Vagina (tissue), 2 donors: ENCODE measurements around the gene MTA3.

Source experiments
- CTCF ChIP-seq, 3 experiments: fragments of 450-650 bp in 2 of 3; fragments of 200-600 bp in 1 of 3; sonication (generic) in 1 of 3; IDR thresholded peaks; one replicate each; pipeline ENCODE4 v1.5.1; 2017 to 2019; ENCODE audit warnings: antibody characterized with exemption in 3 of 3, mild to moderate bottlenecking in 2 of 3, moderate library complexity in 2 of 3
- POLR2A ChIP-seq, 2 donors: fragments of 450-650 bp; IDR thresholded peaks; one replicate each; pipeline ENCODE4 v1.6.1; 2017; ENCODE audit warnings: antibody characterized with exemption in 2 of 2, mild to moderate bottlenecking in 2 of 2, moderate library complexity in 2 of 2
- POLR2AphosphoS5 ChIP-seq, 2 donors: sonication (generic); formaldehyde crosslinking; IDR thresholded peaks; one replicate each; pipeline ENCODE4 v1.9.0; 2017; ENCODE audit warnings: antibody characterized with exemption in 2 of 2, mild to moderate bottlenecking in 2 of 2, low read depth in 1 of 2; ENCODE audit not compliant: insufficient read depth in 1 of 2

GRCh38 chr2:42756150-42756775, 187.8 kb downstream of the MTA3 start:
- no peak for TF ChIP-seq CTCF (IDR thresholded peaks at IDR 0.05)
- no peak for TF ChIP-seq POLR2A (IDR thresholded peaks at IDR 0.05)
- no peak for TF ChIP-seq POLR2AphosphoS5 (IDR thresholded peaks at IDR 0.05; ENCODE audit: insufficient read depth in 1 of 2, low read depth in 1 of 2)
